Type B pancreatic cell (in vitro differentiated cells): ENCODE data around the gene OLFML2B. TPM values are rescaled to one million over a fixed set of nuclear protein-coding genes. Genes with fewer than 3 reads are reported as not detected.

Source experiments
- DNase-seq: peaks from one replicate; pipeline ENCODE4 v3.0.0; 2021; ENCODE audit warnings: mixed read lengths; ENCODE audit not compliant: unreplicated experiment; ENCODE audit errors: extremely low spot score
- H3K27ac Mint-ChIP-seq: 2 replicates; pipeline ENCODE4 v1.8.0; 2021; ENCODE audit warnings: mild to moderate bottlenecking, mixed read lengths
- H3K27me3 Mint-ChIP-seq: 2 replicates; pipeline ENCODE4 v1.8.0; 2021; ENCODE audit warnings: mixed read lengths
- H3K36me3 Mint-ChIP-seq: 2 replicates; pipeline ENCODE4 v1.8.0; 2021; ENCODE audit warnings: mixed read lengths
- H3K4me1 Mint-ChIP-seq: one replicate; pipeline ENCODE4 v1.8.0; 2021; ENCODE audit warnings: mixed read lengths; ENCODE audit not compliant: unreplicated experiment
- H3K4me3 Mint-ChIP-seq: 2 replicates; pipeline ENCODE4 v1.8.0; 2021; ENCODE audit warnings: mild to moderate bottlenecking, mixed read lengths
- H3K9me3 Mint-ChIP-seq: 2 replicates; pipeline ENCODE4 v1.8.0; 2021; ENCODE audit warnings: mixed read lengths
- total RNA-seq: library from RNA; stranded (reverse); gene quantifications from 2 replicates; pipeline ENCODE4 v1.2.1, GENCODE V29; 2021; ENCODE audit warnings: low replicate concordance
- TF ChIP-seq, protein P1 (sequence below): fragments of 200-600 bp; sonication (generic); conservative IDR thresholded peaks from 2 replicates; pipeline ENCODE4 v1.5.0; 2021; ENCODE audit warnings: antibody characterized with exemption, mild to moderate bottlenecking

The OLFML2B gene
- total RNA-seq, 1 donor from 2014 or later: 35.0 TPM

DNA sequence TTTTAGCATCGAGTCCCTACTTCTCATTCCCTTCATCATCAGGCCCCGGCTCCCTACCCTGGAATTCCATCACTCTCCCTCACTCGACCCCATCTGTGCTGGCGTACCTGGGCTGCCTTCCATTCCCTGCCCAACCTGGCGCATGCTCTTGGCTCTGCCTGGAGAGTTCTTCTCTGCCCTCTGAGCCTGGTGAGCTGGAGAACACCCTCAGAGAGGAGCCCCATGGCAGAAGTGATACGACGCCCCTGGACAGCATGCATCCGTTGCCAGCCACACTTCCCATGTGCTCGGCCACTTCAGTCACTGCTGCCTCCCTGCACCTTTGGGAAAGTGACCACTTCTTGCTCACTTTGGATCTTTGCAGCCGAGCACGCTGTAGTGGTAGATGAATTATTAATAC, 30.1 kb downstream of the OLFML2B start:
- H3K4me3 Mint-ChIP-seq: no peak overlapping the region
- no peaks in the 10 kb centered on the region for H3K9me3 Mint-ChIP-seq
- TF ChIP-seq, protein P1, sequence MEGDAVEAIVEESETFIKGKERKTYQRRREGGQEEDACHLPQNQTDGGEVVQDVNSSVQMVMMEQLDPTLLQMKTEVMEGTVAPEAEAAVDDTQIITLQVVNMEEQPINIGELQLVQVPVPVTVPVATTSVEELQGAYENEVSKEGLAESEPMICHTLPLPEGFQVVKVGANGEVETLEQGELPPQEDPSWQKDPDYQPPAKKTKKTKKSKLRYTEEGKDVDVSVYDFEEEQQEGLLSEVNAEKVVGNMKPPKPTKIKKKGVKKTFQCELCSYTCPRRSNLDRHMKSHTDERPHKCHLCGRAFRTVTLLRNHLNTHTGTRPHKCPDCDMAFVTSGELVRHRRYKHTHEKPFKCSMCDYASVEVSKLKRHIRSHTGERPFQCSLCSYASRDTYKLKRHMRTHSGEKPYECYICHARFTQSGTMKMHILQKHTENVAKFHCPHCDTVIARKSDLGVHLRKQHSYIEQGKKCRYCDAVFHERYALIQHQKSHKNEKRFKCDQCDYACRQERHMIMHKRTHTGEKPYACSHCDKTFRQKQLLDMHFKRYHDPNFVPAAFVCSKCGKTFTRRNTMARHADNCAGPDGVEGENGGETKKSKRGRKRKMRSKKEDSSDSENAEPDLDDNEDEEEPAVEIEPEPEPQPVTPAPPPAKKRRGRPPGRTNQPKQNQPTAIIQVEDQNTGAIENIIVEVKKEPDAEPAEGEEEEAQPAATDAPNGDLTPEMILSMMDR: no peak
- H3K36me3 Mint-ChIP-seq: peaks cover 40% of the 10 kb centered on the region
- DNase-seq: no peak
- no peaks in the 10 kb centered on the region for H3K4me1 Mint-ChIP-seq
- no peaks in the 10 kb centered on the region for H3K27me3 Mint-ChIP-seq
- H3K27ac Mint-ChIP-seq: no peak overlapping the region

DNA sequence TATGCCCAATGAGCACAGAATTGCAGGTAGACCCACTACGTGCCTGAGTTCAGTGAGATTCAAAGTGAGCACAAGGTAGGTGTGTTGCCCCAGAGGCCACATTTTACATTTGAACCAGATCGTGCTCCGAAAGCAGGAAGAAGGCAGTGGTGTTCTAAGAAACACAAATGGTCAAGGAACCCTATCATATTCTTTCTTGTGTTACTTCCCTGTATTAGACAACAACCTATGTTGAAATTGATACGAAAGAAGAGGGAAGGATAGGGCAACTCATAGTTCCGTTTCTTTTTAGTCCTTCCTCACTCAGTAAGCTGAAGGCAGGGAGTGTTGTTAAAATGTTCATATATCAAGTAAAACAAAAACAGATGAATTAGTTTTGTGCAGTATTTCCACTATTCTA, 33.9 kb downstream of the OLFML2B start:
- no peak for DNase-seq
- TF ChIP-seq, protein P1: no peak
- H3K4me3 Mint-ChIP-seq: no peak overlapping the region
- no peaks in the 10 kb centered on the region for H3K27me3 Mint-ChIP-seq
- H3K9me3 Mint-ChIP-seq: peaks cover 14% of the 10 kb centered on the region
- H3K4me1 Mint-ChIP-seq: no peaks in the 10 kb centered on the region
- H3K27ac Mint-ChIP-seq: no peak overlapping the region
- peaks cover 45% of the 10 kb centered on the region for H3K36me3 Mint-ChIP-seq

DNA sequence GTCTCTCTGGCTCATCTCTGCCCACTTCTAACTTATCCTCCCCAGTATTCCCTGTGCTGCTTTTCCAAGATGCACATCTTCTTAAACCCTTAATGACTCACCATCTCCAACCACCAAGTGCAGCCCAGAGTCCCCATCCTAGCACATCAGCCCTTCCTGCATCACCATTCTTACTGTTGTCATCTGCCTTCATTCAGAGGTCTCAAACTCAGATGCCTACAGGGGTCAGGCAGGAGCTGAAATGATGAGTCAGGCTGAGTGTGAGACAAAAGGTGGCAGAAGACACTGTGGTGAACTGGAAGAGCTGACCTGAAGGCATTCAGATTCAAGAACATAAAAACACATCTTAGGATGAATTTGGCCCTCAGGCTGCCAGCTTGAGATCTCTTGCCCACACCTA, 34.6 kb downstream of the OLFML2B start:
- TF ChIP-seq, protein P1: no peak

DNA sequence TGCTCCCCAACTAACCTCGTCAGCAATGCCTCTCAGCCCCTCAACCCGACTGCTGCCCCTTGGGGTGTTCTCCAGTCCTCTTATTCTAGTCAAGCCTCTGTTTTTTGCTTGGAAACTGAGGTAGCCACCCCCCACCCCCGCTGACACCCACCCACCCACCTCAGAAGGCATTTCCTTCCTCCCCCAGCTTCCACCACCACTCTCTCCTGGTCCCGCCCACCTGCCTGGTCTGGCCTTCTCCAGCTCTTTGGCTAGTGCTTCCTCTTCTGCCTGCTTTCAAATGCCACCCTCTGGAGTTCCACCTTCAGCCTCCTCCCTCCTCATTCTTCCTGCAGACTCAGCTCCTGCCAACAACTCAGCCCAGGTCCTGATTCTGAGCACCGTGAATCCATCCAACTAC, 35.3 kb downstream of the OLFML2B start:
- no peaks in the 10 kb centered on the region for H3K4me1 Mint-ChIP-seq
- peaks cover 44% of the 10 kb centered on the region for H3K36me3 Mint-ChIP-seq
- H3K9me3 Mint-ChIP-seq: peaks cover 14% of the 10 kb centered on the region
- H3K4me3 Mint-ChIP-seq: no peak overlapping the region
- H3K27me3 Mint-ChIP-seq: no peaks in the 10 kb centered on the region
- no peak for DNase-seq
- no peak overlapping the region for H3K27ac Mint-ChIP-seq
- TF ChIP-seq, protein P1: no peak

More for the DNA sequence above, 34.6 kb downstream of the OLFML2B start:
- Mint-ChIP-seq H3K36me3 (peaks cover 46% of the 10 kb centered on the region), H3K27me3 (no peaks in the 10 kb centered on the region), H3K4me1 (no peaks in the 10 kb centered on the region), H3K4me3 (no peak overlapping the region), H3K9me3 (peaks cover 14% of the 10 kb centered on the region), H3K27ac (no peak overlapping the region)
- no peak for DNase-seq

DNA sequence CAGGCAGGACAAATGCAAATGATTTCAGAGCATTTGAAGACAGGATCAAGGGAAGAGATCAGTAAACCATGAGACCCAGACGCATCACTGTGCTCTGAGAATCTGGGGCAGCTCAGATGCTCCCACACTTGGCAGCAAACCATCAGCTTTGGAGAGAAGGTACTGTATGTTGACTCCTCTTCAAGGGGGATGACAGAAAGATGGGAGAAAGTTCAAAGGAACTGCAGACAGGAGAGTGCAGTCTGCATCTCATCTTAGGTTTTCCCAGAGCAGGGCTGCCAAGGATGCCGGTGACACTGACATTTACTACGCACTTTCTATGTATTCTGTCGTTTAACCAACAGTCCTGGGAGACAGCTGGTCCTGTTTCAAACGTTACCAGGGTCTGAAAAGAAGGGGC, 35.8 kb downstream of the OLFML2B start:
- H3K4me1 Mint-ChIP-seq: no peaks in the 10 kb centered on the region
- TF ChIP-seq, protein P1: no peak
- H3K4me3 Mint-ChIP-seq: no peak overlapping the region
- DNase-seq: no peak
- H3K36me3 Mint-ChIP-seq: peaks cover 45% of the 10 kb centered on the region
- peaks cover 14% of the 10 kb centered on the region for H3K9me3 Mint-ChIP-seq
- no peaks in the 10 kb centered on the region for H3K27me3 Mint-ChIP-seq
- H3K27ac Mint-ChIP-seq: no peak overlapping the region

DNA sequence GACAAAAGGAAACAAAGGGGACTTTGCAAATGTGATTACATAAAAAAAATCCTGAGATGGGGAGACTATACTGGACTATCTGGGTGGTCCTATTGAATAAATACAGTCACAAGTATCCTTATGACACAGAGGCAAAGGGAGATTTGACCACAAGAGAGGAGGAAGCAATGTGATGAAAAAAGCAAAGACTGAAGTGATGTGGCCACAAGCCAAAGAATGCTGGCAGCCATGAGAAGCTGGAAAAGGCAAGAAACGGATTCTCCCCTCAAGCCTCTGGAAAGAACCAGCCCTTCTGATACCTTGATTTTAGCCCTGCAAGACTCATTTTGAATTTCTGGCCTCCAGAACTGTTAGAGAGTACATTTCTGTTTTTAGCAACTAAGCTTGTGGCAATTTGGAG, 36.4 kb downstream of the OLFML2B start:
- Mint-ChIP-seq H3K27ac (no peak overlapping the region), H3K36me3 (peaks cover 44% of the 10 kb centered on the region), H3K4me1 (peaks cover 5% of the 10 kb centered on the region), H3K9me3 (peaks cover 14% of the 10 kb centered on the region), H3K27me3 (no peaks in the 10 kb centered on the region), H3K4me3 (no peak overlapping the region)
- TF ChIP-seq, protein P1: no peak
- no peak for DNase-seq
